ENCODE data around the gene VARS2. TPM values are rescaled to one million over a fixed set of nuclear protein-coding genes. Genes with fewer than 3 reads are reported as not detected.

Gene VARS2
- total and polyA plus RNA-seq, 8 donors, result 34.0 to 54.3 (median 44.7) TPM

DNA sequence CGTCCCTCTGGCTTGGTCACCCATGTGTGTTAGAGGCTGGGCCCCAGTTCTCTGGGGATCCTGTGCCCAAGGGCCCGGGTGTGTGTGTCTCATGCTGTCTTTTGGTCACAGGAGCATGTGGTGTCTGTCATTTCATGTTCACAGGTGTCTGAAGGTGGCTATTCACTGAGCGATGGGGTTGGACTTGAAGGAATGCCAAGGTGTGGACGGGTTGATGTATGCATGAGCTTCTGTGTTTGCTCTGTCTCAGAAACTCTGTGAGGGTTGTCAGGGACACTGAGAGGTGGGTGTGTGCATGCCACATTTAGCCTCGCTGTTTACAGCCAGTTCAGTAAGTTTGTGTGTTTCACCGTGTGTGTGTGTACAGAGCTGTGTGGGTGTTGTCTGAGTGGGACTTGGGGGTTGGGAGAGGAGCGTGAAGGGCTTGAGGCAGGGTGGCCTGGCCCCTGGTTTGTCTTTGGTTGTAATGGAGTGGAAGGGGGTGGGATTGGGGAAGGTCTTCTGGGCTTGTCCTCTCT lies 28.5 kb upstream of the VARS2 start:
- Histone ChIP-seq H3K4me3 (peak overlapping the region; percentile 60), H3K27me3 (peaks cover 0 to 50% of the 10 kb centered on the region in 2 donors), H3K36me3 (peaks cover 0 to 16% of the 10 kb centered on the region in 2 donors), H3K4me1 (peaks cover 29 to 36% of the 10 kb centered on the region in 2 donors), H3K27ac (peak overlapping the region; percentile 71 to 75), H3K9me3 (no peaks in the 10 kb centered on the region)
- TF ChIP-seq, protein P1, sequence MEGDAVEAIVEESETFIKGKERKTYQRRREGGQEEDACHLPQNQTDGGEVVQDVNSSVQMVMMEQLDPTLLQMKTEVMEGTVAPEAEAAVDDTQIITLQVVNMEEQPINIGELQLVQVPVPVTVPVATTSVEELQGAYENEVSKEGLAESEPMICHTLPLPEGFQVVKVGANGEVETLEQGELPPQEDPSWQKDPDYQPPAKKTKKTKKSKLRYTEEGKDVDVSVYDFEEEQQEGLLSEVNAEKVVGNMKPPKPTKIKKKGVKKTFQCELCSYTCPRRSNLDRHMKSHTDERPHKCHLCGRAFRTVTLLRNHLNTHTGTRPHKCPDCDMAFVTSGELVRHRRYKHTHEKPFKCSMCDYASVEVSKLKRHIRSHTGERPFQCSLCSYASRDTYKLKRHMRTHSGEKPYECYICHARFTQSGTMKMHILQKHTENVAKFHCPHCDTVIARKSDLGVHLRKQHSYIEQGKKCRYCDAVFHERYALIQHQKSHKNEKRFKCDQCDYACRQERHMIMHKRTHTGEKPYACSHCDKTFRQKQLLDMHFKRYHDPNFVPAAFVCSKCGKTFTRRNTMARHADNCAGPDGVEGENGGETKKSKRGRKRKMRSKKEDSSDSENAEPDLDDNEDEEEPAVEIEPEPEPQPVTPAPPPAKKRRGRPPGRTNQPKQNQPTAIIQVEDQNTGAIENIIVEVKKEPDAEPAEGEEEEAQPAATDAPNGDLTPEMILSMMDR (IDR thresholded peaks at IDR 0.05), result no peak
- intact Hi-C loops (cut with DNase I), result no loop called here
- ATAC-seq (peak; percentile 63), DNase-seq (peak in 1 of 4 donors; percentile 58)

- Histone ChIP-seq H3K4me1 (peaks cover 29 to 36% of the 10 kb centered on the region in 2 donors), H3K4me3 (peak overlapping the region; percentile 6 to 60), H3K36me3 (peaks cover 0 to 18% of the 10 kb centered on the region in 2 donors), H3K27ac (peak overlapping the region; percentile 0 to 27), H3K9me3 (no peaks in the 10 kb centered on the region), H3K27me3 (peaks cover 0 to 50% of the 10 kb centered on the region in 2 donors)
- DNase-seq, result peak in 1 of 4 donors; percentile 53
- TF ChIP-seq, protein P1 (IDR thresholded peaks at IDR 0.05), result no peak
- peak; percentile 28 for ATAC-seq
- intact Hi-C loops (cut with DNase I), result no loop called here
Measured at GRCh38 chr6:30885999-30886896, 27.8 kb upstream of the VARS2 start.

DNA sequence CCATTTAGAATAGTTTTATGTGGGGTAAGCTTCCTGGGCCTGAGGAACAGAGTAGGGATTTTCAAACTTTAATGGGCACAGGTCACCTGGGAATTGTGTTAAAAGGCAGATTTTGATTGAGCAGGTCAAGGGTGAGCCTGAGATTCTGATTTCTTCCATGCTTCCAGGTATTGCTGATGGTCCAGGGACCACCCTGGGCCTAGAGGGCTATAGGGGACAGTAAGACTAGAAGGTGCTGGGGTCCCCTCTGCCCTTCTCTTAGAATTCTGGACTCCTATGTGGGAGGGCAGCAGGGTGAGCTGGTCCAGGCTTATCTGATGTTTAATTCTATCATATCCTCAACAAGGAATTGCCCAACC lies 27.2 kb upstream of the VARS2 start:
- H3K9me3 ChIP-seq, result no peaks in the 10 kb centered on the region
- TF ChIP-seq, protein P1 (IDR thresholded peaks at IDR 0.05), result no peak
- intact Hi-C loops (cut with DNase I), result no loop called here
- H3K4me3 ChIP-seq, result no peak overlapping the region
- no peak for DNase-seq
- H3K36me3 ChIP-seq, result peaks cover 0 to 18% of the 10 kb centered on the region in 2 donors
- H3K27me3 ChIP-seq, result peaks cover 0 to 50% of the 10 kb centered on the region in 2 donors
- no peak for ATAC-seq
- peak overlapping the region in 1 of 2 donors; percentile 27 for H3K27ac ChIP-seq
- peaks cover 28 to 35% of the 10 kb centered on the region in 2 donors for H3K4me1 ChIP-seq

GRCh38 chr6:30887901-30888815 lies 25.9 kb upstream of the VARS2 start:
- Histone ChIP-seq H3K9me3 (no peaks in the 10 kb centered on the region), H3K27me3 (peaks cover 0 to 40% of the 10 kb centered on the region in 2 donors), H3K36me3 (peaks cover 0 to 27% of the 10 kb centered on the region in 2 donors), H3K4me3 (no peak overlapping the region), H3K4me1 (peaks cover 18 to 28% of the 10 kb centered on the region in 2 donors), H3K27ac (no peak overlapping the region)
- ATAC-seq (no peak), DNase-seq (no peak)
- TF ChIP-seq, protein P1 (IDR thresholded peaks at IDR 0.05), result no peak
- intact Hi-C loops (cut with DNase I), result no loop called here
